ENCODE measurements around the gene SLC26A9. TPM values are rescaled to one million over a fixed set of nuclear protein-coding genes. Genes with fewer than 3 reads are reported as not detected.

SLC26A9 gene
- total and polyA plus RNA-seq, 10 of the 15 experiments (the other 5 are each of a cell fraction or from before 2014, with no cell fraction given) = 0.09 to 0.40 (median 0.17) TPM

DNA sequence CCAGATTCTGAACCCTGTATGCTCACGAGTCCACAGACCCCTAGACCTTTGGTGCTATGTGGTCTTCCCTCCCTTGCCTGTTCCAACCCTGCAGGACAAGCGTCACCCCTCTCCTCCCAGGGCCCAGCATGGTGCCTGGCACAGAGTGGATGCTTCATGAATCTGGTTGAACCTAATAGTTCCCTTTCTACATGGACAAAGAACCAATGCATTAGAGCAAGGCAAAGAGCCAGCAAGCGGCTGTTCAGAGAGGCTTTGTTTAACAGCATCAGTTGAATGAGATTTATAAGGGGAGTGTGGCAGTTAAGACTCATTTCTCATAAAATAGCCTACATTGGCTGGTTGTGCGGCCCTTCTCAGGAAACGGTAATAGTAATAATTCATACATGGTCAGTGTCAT lies 14.9 kb downstream of the SLC26A9 start:
- Histone ChIP-seq H3K79me2 (ENCODE audit: control insufficient read depth, insufficient read depth, low read length) (no peaks in the 10 kb centered on the region), H3K9me3 (replicated peaks; ENCODE audit: control insufficient read depth, insufficient read depth, low read length) (no peaks in the 10 kb centered on the region), H2AFZ (ENCODE audit: control insufficient read depth, low read depth, low read length) (no peak overlapping the region), H4K20me1 (ENCODE audit: control insufficient read depth, insufficient read depth) (peaks cover 2% of the 10 kb centered on the region; the same call in 1 of the 2 replicates), H3K9ac (ENCODE audit: control insufficient read depth, insufficient read depth, low read length) (no peak overlapping the region), H3K4me3 (no peak overlapping the region), H3K27me3 (replicated peaks in 1 of 2; ENCODE audit: control insufficient read depth in 2 of 2, insufficient read depth in 2 of 2, low read length in 1 of 2) (peaks cover 3 to 10% of the 10 kb centered on the region in 2 experiments; a peak in 3 of 4 replicates), H3K4me1 (ENCODE audit: control insufficient read depth, insufficient read depth, low read length) (no peaks in the 10 kb centered on the region), H3K36me3 (ENCODE audit: control insufficient read depth in 2 of 2, insufficient read depth in 2 of 2, low read length in 1 of 2) (no peaks in the 10 kb centered on the region), H3K4me2 (ENCODE audit: control insufficient read depth, insufficient read depth) (no peak overlapping the region), H3K27ac (ENCODE audit: control insufficient read depth, insufficient read depth) (no peak overlapping the region)
- no peak for FAIRE-seq
- intact Hi-C loops (cut with micrococcal nuclease; ENCODE audit: unreplicated experiment) = no loop called here
- RAD21 ChIA-PET (ENCODE audit: unreplicated experiment) = no interaction called here
- TF ChIP-seq TARDBP (IDR thresholded peaks at IDR 0.05; ENCODE audit: borderline replicate concordance) (no peak), IKZF2 (IDR thresholded peaks at IDR 0.05) (no peak)
- TF ChIP-seq, protein P1, sequence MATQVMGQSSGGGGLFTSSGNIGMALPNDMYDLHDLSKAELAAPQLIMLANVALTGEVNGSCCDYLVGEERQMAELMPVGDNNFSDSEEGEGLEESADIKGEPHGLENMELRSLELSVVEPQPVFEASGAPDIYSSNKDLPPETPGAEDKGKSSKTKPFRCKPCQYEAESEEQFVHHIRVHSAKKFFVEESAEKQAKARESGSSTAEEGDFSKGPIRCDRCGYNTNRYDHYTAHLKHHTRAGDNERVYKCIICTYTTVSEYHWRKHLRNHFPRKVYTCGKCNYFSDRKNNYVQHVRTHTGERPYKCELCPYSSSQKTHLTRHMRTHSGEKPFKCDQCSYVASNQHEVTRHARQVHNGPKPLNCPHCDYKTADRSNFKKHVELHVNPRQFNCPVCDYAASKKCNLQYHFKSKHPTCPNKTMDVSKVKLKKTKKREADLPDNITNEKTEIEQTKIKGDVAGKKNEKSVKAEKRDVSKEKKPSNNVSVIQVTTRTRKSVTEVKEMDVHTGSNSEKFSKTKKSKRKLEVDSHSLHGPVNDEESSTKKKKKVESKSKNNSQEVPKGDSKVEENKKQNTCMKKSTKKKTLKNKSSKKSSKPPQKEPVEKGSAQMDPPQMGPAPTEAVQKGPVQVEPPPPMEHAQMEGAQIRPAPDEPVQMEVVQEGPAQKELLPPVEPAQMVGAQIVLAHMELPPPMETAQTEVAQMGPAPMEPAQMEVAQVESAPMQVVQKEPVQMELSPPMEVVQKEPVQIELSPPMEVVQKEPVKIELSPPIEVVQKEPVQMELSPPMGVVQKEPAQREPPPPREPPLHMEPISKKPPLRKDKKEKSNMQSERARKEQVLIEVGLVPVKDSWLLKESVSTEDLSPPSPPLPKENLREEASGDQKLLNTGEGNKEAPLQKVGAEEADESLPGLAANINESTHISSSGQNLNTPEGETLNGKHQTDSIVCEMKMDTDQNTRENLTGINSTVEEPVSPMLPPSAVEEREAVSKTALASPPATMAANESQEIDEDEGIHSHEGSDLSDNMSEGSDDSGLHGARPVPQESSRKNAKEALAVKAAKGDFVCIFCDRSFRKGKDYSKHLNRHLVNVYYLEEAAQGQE (IDR thresholded peaks at IDR 0.05; ENCODE audit: low read depth, low read length) = no peak
- WGBS (ENCODE audit: insufficient coverage, insufficient replicate concordance, low lambda C conversion rate, missing lambda C conversion rate) = 37% methylated on average over 5 of the region's 5 CpGs
- SMC1A ChIA-PET (ENCODE audit: uncharacterized antibody, unreplicated experiment) = no interaction called here
- in situ Hi-C loops (cut with MboI) = no loop called here
- POLR2A ChIA-PET = no interaction called here
- no peak for DNase-seq (ENCODE audit: low read depth, low spot score)
- CTCF ChIA-PET = interaction anchor here (1.1 kb wide), 1 partner anchor 49 kb away, joined by 3 read pairs; no protein-coding TSS in a partner anchor
- ATAC-seq = no peak
- BruUV-seq (replicated peaks) = no TSS peak

DNA sequence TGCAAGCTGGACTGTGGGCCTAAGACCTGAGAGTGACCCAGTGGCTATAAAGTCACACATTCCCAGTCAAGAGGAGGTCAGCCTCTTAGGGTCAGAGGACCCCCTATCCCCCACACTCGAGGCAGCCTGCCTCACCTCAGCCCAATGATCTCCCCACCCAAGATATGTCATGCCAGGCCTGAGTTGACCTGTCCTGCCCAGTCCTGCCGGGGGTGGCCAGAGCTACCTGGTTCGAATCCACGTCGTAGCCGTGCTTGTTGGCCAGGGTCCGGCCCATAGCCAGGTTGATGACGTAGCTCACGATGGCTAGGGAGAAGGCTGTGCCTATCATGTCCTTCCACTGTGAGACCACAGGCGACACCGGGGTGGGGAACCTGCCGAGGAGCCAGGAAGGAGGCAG lies 15.6 kb downstream of the SLC26A9 start:
- H4K20me1 ChIP-seq (ENCODE audit: control insufficient read depth, insufficient read depth) = peaks cover 2% of the 10 kb centered on the region; the same call in 1 of the 2 replicates
- DNase-seq (ENCODE audit: low read depth, low spot score) (no peak), ATAC-seq (no peak), FAIRE-seq (no peak)
- SMC1A ChIA-PET (ENCODE audit: uncharacterized antibody, unreplicated experiment) = interaction anchor here (1.0 kb wide), 1 partner anchor 16 kb away, joined by 3 read pairs; no protein-coding TSS in a partner anchor
- intact Hi-C loops (cut with micrococcal nuclease; ENCODE audit: unreplicated experiment) (no loop called here), in situ Hi-C loops (cut with MboI) (no loop called here)
- WGBS (ENCODE audit: insufficient coverage, insufficient replicate concordance, low lambda C conversion rate, missing lambda C conversion rate) = 33% methylated on average over 12 of the region's 12 CpGs
- no peak overlapping the region for H3K4me3 ChIP-seq
- H3K4me1 ChIP-seq (ENCODE audit: control insufficient read depth, insufficient read depth, low read length) = no peaks in the 10 kb centered on the region
- no peak overlapping the region for H3K27ac ChIP-seq (ENCODE audit: control insufficient read depth, insufficient read depth)
- no peaks in the 10 kb centered on the region for H3K79me2 ChIP-seq (ENCODE audit: control insufficient read depth, insufficient read depth, low read length)
- H2AFZ ChIP-seq (ENCODE audit: control insufficient read depth, low read depth, low read length) = no peak overlapping the region
- CTCF ChIA-PET = no interaction called here
- no TSS peak for BruUV-seq (replicated peaks)
- H3K9ac ChIP-seq (ENCODE audit: control insufficient read depth, insufficient read depth, low read length) = no peak overlapping the region
- no peak overlapping the region for H3K4me2 ChIP-seq (ENCODE audit: control insufficient read depth, insufficient read depth)
- no peaks in the 10 kb centered on the region for H3K36me3 ChIP-seq (ENCODE audit: control insufficient read depth in 2 of 2, insufficient read depth in 2 of 2, low read length in 1 of 2)
- H3K9me3 ChIP-seq (replicated peaks; ENCODE audit: control insufficient read depth, insufficient read depth, low read length) = no peaks in the 10 kb centered on the region
- POLR2A ChIA-PET = no interaction called here
- peaks cover 3 to 10% of the 10 kb centered on the region in 2 experiments; a peak in 3 of 4 replicates for H3K27me3 ChIP-seq (replicated peaks in 1 of 2; ENCODE audit: control insufficient read depth in 2 of 2, insufficient read depth in 2 of 2, low read length in 1 of 2)
- RAD21 ChIA-PET (ENCODE audit: unreplicated experiment) = interaction anchor here (1.1 kb wide), 1 partner anchor 50 kb away, joined by 3 read pairs; no protein-coding TSS in a partner anchor
- no peak for TF ChIP-seq NBN (IDR thresholded peaks at IDR 0.05)
- TF ChIP-seq HDGF (IDR thresholded peaks at IDR 0.05) = no peak
- TF ChIP-seq, protein P2, sequence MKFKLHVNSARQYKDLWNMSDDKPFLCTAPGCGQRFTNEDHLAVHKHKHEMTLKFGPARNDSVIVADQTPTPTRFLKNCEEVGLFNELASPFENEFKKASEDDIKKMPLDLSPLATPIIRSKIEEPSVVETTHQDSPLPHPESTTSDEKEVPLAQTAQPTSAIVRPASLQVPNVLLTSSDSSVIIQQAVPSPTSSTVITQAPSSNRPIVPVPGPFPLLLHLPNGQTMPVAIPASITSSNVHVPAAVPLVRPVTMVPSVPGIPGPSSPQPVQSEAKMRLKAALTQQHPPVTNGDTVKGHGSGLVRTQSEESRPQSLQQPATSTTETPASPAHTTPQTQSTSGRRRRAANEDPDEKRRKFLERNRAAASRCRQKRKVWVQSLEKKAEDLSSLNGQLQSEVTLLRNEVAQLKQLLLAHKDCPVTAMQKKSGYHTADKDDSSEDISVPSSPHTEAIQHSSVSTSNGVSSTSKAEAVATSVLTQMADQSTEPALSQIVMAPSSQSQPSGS (IDR thresholded peaks at IDR 0.05; ENCODE audit: low read length) = no peak
- TF ChIP-seq PML (IDR thresholded peaks at IDR 0.05; ENCODE audit: low read length) = no peak
- no peak for TF ChIP-seq NFYB (IDR thresholded peaks at IDR 0.05; ENCODE audit: insufficient read depth, low read depth, low read length)
- TF ChIP-seq HDAC6 (IDR thresholded peaks at IDR 0.05; ENCODE audit: unreplicated experiment) = no peak
- no peak for TF ChIP-seq EZH2 (IDR thresholded peaks at IDR 0.05; ENCODE audit: borderline replicate concordance, control insufficient read depth, low read depth, low read length)
- no peak for TF ChIP-seq POLR2AphosphoS2 (IDR thresholded peaks at IDR 0.05; ENCODE audit: low read depth, low read length)
- TF ChIP-seq, protein P3, sequence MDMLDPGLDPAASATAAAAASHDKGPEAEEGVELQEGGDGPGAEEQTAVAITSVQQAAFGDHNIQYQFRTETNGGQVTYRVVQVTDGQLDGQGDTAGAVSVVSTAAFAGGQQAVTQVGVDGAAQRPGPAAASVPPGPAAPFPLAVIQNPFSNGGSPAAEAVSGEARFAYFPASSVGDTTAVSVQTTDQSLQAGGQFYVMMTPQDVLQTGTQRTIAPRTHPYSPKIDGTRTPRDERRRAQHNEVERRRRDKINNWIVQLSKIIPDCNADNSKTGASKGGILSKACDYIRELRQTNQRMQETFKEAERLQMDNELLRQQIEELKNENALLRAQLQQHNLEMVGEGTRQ (IDR thresholded peaks at IDR 0.05; ENCODE audit: borderline replicate concordance, low read depth, low read length) = no peak
- no peak for TF ChIP-seq ZNF384 (IDR thresholded peaks at IDR 0.05; ENCODE audit: borderline replicate concordance, low read depth, low read length)
